Dermis microvascular lymphatic vessel endothelial cell (primary cell): ENCODE results near the gene PLXDC2. TPM values are rescaled to one million over a fixed set of nuclear protein-coding genes. Genes with fewer than 3 reads are reported as not detected.

Experiments used
- DNase-seq, 2 donors: peaks; one replicate each; pipeline versions ENCODE4 v3.0.0 to v3.0.0-alpha.2; 2010; ENCODE audit warnings: low read depth in 2 of 2
- total RNA-seq: library from RNA; depleted of rRNA; stranded (reverse); fragments of >200 nt; gene quantifications from 2 replicates; pipeline ENCODE4 v1.2.1, GENCODE V29; 2014

The PLXDC2 gene
- total RNA-seq, 1 donor from 2014 or later = 1.9 TPM

DNA sequence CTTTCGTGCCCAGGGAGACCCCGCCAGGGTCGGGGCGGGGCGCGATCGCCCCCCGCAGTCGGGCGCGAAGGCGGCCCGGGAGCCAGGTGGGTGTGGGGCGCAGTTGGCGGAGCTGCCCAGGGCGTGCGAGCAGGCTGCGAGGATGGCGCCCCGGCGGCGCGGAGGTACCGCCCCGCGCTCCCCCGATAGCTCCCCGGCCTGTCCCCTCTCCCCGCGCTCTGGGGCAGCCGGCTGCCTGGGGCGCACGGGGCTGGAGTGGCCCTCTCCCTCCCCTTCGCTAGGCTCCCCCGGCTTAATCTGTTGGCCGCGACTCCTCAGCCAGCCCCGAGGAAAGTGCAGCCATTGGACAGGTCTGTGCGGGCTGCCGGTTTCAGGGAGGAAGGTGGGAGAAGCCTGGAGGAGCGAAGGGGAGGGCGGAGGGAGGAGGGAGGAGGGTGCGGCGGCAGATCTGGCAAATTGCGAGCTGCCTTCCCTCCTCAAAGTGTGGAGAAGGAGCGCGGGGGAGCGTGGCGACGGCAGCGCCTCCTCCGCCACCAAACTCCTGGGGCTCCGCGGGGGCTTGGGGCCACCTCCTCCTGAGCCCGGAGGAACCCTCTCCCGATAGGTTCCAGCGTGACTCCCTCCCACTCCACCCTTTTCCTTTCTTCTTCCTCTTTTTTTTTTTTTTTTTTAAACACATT is 361 bp upstream of the PLXDC2 start:
- no peak for DNase-seq

GRCh38 chr10:19817231-19817933 is 1.1 kb downstream of the PLXDC2 start:
- DNase-seq = no peak

GRCh38 chr10:19818876-19819275 is 2.6 kb downstream of the PLXDC2 start:
- DNase-seq = no peak

- peak; percentile 46 to 65 for DNase-seq
Measured at GRCh38 chr10:19819419-19820033, 3.3 kb downstream of the PLXDC2 start.

- no peak for DNase-seq
Measured at GRCh38 chr10:19824381-19825342, 8.4 kb downstream of the PLXDC2 start.

GRCh38 chr10:19825700-19826099 is 9.5 kb downstream of the PLXDC2 start:
- no peak for DNase-seq

DNA sequence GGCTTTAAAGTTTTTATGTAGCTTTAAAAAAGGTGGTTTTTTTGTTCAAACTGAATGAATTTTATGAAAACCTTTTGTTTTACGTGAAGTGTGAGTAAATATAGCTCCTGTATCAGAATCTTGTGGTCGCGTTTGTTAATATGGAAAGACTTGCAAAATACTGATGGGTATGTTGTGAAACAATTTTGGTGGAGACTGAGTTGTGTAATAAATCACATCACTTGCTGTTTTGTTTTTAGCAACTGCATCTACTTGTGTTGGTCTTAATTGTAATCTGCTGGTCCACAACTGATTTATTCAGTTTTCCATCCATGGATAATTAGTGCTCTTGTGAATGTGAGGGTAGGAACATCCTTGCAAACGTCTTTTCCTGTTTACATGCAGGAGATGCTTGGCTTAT is 10.5 kb downstream of the PLXDC2 start:
- no peak for DNase-seq

GRCh38 chr10:19828278-19829049 is 12.2 kb downstream of the PLXDC2 start:
- DNase-seq = no peak

DNA sequence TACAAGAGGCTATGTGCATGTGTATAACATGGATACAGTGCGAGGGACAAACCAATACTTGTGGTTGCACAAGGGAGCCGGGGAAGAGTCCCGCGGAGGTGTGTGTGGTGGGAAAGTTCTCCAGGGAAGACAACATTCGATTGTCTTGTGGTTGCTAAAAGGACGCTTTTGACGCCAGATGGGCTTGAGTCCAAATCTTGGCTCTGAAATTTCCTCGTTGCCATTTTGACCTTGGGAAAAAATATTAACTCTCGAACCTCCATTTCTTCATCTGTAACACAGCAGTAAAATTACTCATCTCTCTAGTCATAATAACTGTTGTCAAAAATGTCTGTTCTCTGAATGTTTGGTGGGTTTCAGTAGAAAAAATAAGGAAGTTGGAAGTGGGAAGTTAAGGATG is 16.5 kb downstream of the PLXDC2 start:
- DNase-seq = no peak

DNA sequence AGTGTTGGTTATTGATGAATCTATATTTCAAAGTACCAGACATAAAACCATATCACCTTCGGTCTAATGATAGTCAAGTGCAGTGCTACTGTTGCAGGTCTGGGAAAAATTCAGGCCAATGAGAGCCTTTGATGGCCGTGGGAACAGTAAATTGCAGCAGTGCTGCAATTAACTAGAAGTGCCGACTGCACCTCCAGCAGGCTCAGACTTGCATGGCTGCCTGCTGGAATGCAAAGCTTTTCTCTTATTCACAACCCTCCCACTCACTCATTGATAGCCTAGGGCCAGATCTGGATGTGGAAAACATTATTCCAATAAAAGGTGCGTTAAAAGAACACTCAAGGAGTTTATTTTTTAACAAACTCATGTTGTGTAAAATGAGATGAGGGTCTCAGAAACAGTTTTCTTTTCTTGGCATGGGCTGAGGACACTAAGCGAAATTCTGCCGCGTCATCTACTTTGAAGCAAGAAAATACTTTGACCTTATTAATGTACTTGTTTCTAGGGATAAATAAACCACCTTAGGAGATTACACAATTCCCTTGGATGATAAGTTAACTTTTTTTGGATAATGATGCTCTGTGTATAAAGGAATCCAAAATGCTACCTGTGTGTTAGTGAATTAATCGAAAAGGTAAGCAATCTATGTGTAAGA is 17.1 kb downstream of the PLXDC2 start:
- DNase-seq = no peak

- no peak for DNase-seq
Measured at GRCh38 chr10:19835952-19836351, 19.7 kb downstream of the PLXDC2 start.

GRCh38 chr10:19839090-19839489 is 22.9 kb downstream of the PLXDC2 start:
- DNase-seq = no peak

- DNase-seq = no peak
Measured at GRCh38 chr10:19839552-19839951, 23.3 kb downstream of the PLXDC2 start.

DNA sequence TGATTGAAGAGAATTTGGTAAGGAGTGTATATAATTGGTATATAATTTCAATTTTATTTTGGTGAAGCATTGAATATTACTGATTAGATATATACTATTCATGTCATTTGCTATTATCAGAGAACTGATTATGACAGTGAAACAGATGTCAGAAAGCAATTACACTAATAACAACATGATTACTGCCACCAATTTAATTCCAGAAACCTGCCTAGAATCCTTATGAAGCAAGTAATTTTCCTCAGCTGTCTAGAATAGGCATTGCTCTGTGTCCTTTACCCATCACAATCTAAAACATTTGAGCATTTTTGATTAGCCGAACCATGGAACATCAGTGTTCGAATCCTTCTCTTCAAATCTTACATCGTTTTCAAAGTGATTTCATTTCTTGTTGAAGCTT is 24.5 kb downstream of the PLXDC2 start:
- no peak for DNase-seq

DNA sequence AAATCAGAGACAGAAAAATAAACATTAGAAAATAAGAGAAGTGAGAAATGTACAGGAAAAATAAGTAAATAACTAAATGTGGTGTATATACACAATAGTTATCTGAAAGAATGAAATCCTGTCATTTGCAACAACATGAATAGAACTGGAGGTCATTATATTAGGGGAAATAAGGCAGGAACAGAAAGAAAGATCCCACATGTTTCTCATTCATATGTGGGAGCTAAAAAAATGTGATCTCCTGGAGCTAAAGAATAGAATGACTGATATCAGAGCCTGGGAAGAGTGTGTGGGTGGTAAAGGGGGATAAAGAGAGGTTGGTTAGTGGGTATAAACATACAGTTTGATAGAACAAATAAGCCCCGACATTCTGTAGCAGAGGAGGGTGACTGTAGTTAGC is 27.3 kb downstream of the PLXDC2 start:
- no peak for DNase-seq

GRCh38 chr10:19845503-19846368 is 29.5 kb downstream of the PLXDC2 start:
- no peak for DNase-seq

GRCh38 chr10:19847321-19847720 is 31.1 kb downstream of the PLXDC2 start:
- DNase-seq = no peak

GRCh38 chr10:19848226-19848985 is 32.2 kb downstream of the PLXDC2 start:
- DNase-seq = no peak

DNA sequence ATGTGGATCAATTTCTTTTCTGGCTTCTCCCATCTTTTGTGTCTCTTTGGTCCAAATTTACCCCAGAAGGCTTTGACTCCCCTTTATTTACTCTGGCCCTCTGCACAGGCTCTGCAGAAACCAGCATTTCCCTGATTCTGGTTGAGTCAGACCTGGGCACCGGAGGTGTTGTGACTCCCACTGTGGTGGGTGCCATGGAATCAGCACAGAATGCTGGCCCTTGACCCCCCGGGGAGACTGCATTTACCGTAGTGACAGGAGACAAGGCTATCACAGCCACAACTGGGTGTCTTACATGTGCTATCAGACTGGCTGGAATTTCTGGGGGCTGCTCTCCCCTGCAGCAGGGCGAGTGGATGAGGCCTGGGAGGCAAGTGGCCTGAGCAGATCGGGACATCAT is 37.6 kb downstream of the PLXDC2 start:
- no peak for DNase-seq
